Measurements from ENCODE around the gene OR3A2. TPM values are rescaled to one million over a fixed set of nuclear protein-coding genes. Genes with fewer than 3 reads are reported as not detected.
"Not testable (repeated sequence)": the region's sequence is repeated elsewhere in the genome, so short reads cannot be mapped to it uniquely, and the experiment has no call there.

The OR3A2 gene
- total RNA-seq, 1 donor from 2014 or later: not detected

GRCh38 chr17:3256575-3256974 is 129.5 kb downstream of the OR3A2 start:
- no peaks in the 10 kb centered on the region for H4K20me1 ChIP-seq (ENCODE audit: low read depth)
- no peaks in the 10 kb centered on the region for H3F3A ChIP-seq (ENCODE audit: low read depth)
- no peak overlapping the region for H3K4me2 ChIP-seq
- H3K79me2 ChIP-seq (ENCODE audit: low read depth): no peaks in the 10 kb centered on the region
- no peaks in the 10 kb centered on the region for H3K36me3 ChIP-seq
- H3K9ac ChIP-seq: no peak overlapping the region
- H3K4me1 ChIP-seq: no peaks in the 10 kb centered on the region
- Mint-ChIP-seq H3K27me3 (ENCODE audit: insufficient read depth, low read depth) (peaks cover 8% of the 10 kb centered on the region), H3K36me3 (no peaks in the 10 kb centered on the region), H3K9me3 (peaks cover 6% of the 10 kb centered on the region), H3K27ac (no peak overlapping the region), H3K4me1 (no peaks in the 10 kb centered on the region), H3K4me3 (no peak overlapping the region)
- no peaks in the 10 kb centered on the region for H3K9me3 ChIP-seq (ENCODE audit: low read depth)
- DNase-seq (ENCODE audit: low spot score): no peak
- no peak overlapping the region for H2AFZ ChIP-seq (replicated peaks)
- no peaks in the 10 kb centered on the region for H3K27me3 ChIP-seq
- TF ChIP-seq EZH2phosphoT487 (IDR thresholded peaks at IDR 0.05): no peak
- TF ChIP-seq CTCF (IDR thresholded peaks at IDR 0.05): no peak
- TF ChIP-seq EZH2 (IDR thresholded peaks at IDR 0.05): no peak
- no peak overlapping the region for H3K4me3 ChIP-seq
- no peak overlapping the region for H3K27ac ChIP-seq

GRCh38 chr17:3249013-3249412 is 137.1 kb downstream of the OR3A2 start:
- not testable (repeated sequence) for H3K9me3 Mint-ChIP-seq; H3K27me3 Mint-ChIP-seq (ENCODE audit: insufficient read depth, low read depth); H3K4me2 ChIP-seq; H3K4me3 ChIP-seq; H3K27ac ChIP-seq; DNase-seq (ENCODE audit: low spot score); H3K36me3 ChIP-seq; H3F3A ChIP-seq (ENCODE audit: low read depth); H3K4me3 Mint-ChIP-seq; H2AFZ ChIP-seq (replicated peaks); H3K27ac Mint-ChIP-seq; H3K4me1 Mint-ChIP-seq; H3K9me3 ChIP-seq (ENCODE audit: low read depth); H3K36me3 Mint-ChIP-seq; H3K9ac ChIP-seq; H3K4me1 ChIP-seq; H3K27me3 ChIP-seq; H4K20me1 ChIP-seq (ENCODE audit: low read depth); H3K79me2 ChIP-seq (ENCODE audit: low read depth)

- H3F3A ChIP-seq (ENCODE audit: low read depth); DNase-seq (ENCODE audit: low spot score); H3K27me3 ChIP-seq; H3K36me3 Mint-ChIP-seq; H3K9me3 ChIP-seq (ENCODE audit: low read depth); H3K4me3 ChIP-seq; H3K4me2 ChIP-seq; H3K9ac ChIP-seq; H3K27me3 Mint-ChIP-seq (ENCODE audit: insufficient read depth, low read depth); H3K79me2 ChIP-seq (ENCODE audit: low read depth); H3K36me3 ChIP-seq; H3K4me1 Mint-ChIP-seq; H4K20me1 ChIP-seq (ENCODE audit: low read depth); H3K4me3 Mint-ChIP-seq; H2AFZ ChIP-seq (replicated peaks); H3K9me3 Mint-ChIP-seq; H3K27ac ChIP-seq; H3K4me1 ChIP-seq; H3K27ac Mint-ChIP-seq: not testable (repeated sequence)
Observed at GRCh38 chr17:3244841-3245240, 141.3 kb downstream of the OR3A2 start.

GRCh38 chr17:3241044-3241443 is 145.1 kb downstream of the OR3A2 start:
- not testable (repeated sequence) for H3K9me3 Mint-ChIP-seq; H3K4me1 ChIP-seq; H3F3A ChIP-seq (ENCODE audit: low read depth); H3K27me3 Mint-ChIP-seq (ENCODE audit: insufficient read depth, low read depth); H3K9me3 ChIP-seq (ENCODE audit: low read depth); H3K27ac ChIP-seq; H3K4me2 ChIP-seq; H2AFZ ChIP-seq (replicated peaks); H3K36me3 ChIP-seq; H3K36me3 Mint-ChIP-seq; H3K27me3 ChIP-seq; H3K4me3 ChIP-seq; H3K27ac Mint-ChIP-seq; H3K4me1 Mint-ChIP-seq; DNase-seq (ENCODE audit: low spot score); H4K20me1 ChIP-seq (ENCODE audit: low read depth); H3K9ac ChIP-seq; H3K4me3 Mint-ChIP-seq; H3K79me2 ChIP-seq (ENCODE audit: low read depth)

- not testable (repeated sequence) for H3K9ac ChIP-seq; H3K79me2 ChIP-seq (ENCODE audit: low read depth); H3K27me3 Mint-ChIP-seq (ENCODE audit: insufficient read depth, low read depth); H3K9me3 ChIP-seq (ENCODE audit: low read depth); H3K4me1 Mint-ChIP-seq; H3K4me2 ChIP-seq; H3K36me3 ChIP-seq; H3K4me3 Mint-ChIP-seq; H3K27ac ChIP-seq; H3K27ac Mint-ChIP-seq; H3K27me3 ChIP-seq; DNase-seq (ENCODE audit: low spot score); H3K9me3 Mint-ChIP-seq; H3K4me1 ChIP-seq; H3F3A ChIP-seq (ENCODE audit: low read depth); H4K20me1 ChIP-seq (ENCODE audit: low read depth); H3K4me3 ChIP-seq; H3K36me3 Mint-ChIP-seq; H2AFZ ChIP-seq (replicated peaks)
Observed at GRCh38 chr17:3238685-3239084, 147.4 kb downstream of the OR3A2 start.

- not testable (repeated sequence) for H3K4me2 ChIP-seq; H3K27ac Mint-ChIP-seq; H3K4me3 Mint-ChIP-seq; H4K20me1 ChIP-seq (ENCODE audit: low read depth); H2AFZ ChIP-seq (replicated peaks); H3K4me1 Mint-ChIP-seq; H3F3A ChIP-seq (ENCODE audit: low read depth); H3K9me3 Mint-ChIP-seq; H3K9ac ChIP-seq; H3K4me3 ChIP-seq; H3K79me2 ChIP-seq (ENCODE audit: low read depth); H3K27me3 Mint-ChIP-seq (ENCODE audit: insufficient read depth, low read depth); H3K27ac ChIP-seq; H3K4me1 ChIP-seq; H3K9me3 ChIP-seq (ENCODE audit: low read depth); H3K27me3 ChIP-seq; H3K36me3 Mint-ChIP-seq; H3K36me3 ChIP-seq; DNase-seq (ENCODE audit: low spot score)
Observed at GRCh38 chr17:3232300-3232699, 153.8 kb downstream of the OR3A2 start.
